SJSA1 (cell line): ENCODE measurements around the gene RBM15B. TPM values are rescaled to one million over a fixed set of nuclear protein-coding genes. Genes with fewer than 3 reads are reported as not detected.
A peak's percentile ranks its signal among the peaks of the same experiment; 100 is the strongest.
"Not testable (repeated sequence)": the region's sequence is repeated elsewhere in the genome, so short reads cannot be mapped to it uniquely, and the experiment has no call there.

Experiments
- DNase-seq, 2 experiments: peaks; one replicate each; pipeline ENCODE4 v3.0.0-alpha.2; 2015 to 2020; ENCODE audit warnings: low spot score in 2 of 2, low read depth in 1 of 2
- H3K27ac ChIP-seq: fragments of 250-450 bp; sonication (Bioruptor Pico); 2 replicates; pipeline ENCODE4 v1.5.1; 2020; ENCODE audit warnings: mild to moderate bottlenecking, moderate library complexity
- H3K27me3 ChIP-seq: fragments of 250-450 bp; sonication (Bioruptor Pico); replicated peaks from 2 replicates; pipeline ENCODE4 v1.5.1; 2020; ENCODE audit warnings: mild to moderate bottlenecking, moderate library complexity
- H3K36me3 ChIP-seq: fragments of 250-450 bp; sonication (Bioruptor Pico); 2 replicates; pipeline ENCODE4 v1.5.1; 2020; ENCODE audit warnings: mild to moderate bottlenecking
- H3K4me1 ChIP-seq: fragments of 250-450 bp; sonication (Bioruptor Pico); replicated peaks from 2 replicates; pipeline ENCODE4 v1.6.1; 2021; ENCODE audit warnings: mild to moderate bottlenecking
- H3K4me3 ChIP-seq: fragments of 250-450 bp; sonication (Bioruptor Pico); 2 replicates; pipeline ENCODE4 v1.5.1; 2020; ENCODE audit warnings: mild to moderate bottlenecking
- H3K9me3 ChIP-seq: fragments of 250-450 bp; sonication (Bioruptor Pico); replicated peaks from 2 replicates; pipeline ENCODE4 v1.5.1; 2020; ENCODE audit warnings: mild to moderate bottlenecking
- total RNA-seq: library from RNA; depleted of rRNA; stranded (reverse); fragments of >200 nt; shearing (Covaris generic); gene quantifications from 2 replicates; pipeline ENCODE4 v1.2.3, GENCODE V29; 2014

The RBM15B gene
- total RNA-seq, 1 experiment from 2014 or later = 16.9 TPM

GRCh38 chr3:51362476-51362875 lies 28.6 kb upstream of the RBM15B start:
- Histone ChIP-seq H3K9me3 (no peaks in the 10 kb centered on the region), H3K4me3 (no peak overlapping the region), H3K36me3 (no peaks in the 10 kb centered on the region)

GRCh38 chr3:51368276-51368675 lies 22.8 kb upstream of the RBM15B start:
- not testable (repeated sequence) for H3K9me3 ChIP-seq, H3K27ac ChIP-seq, H3K36me3 ChIP-seq, DNase-seq, H3K4me1 ChIP-seq, H3K4me3 ChIP-seq, H3K27me3 ChIP-seq

More at GRCh38 chr3:51362476-51362875, 28.6 kb upstream of the RBM15B start:
- DNase-seq = no peak
- Histone ChIP-seq H3K27me3 (no peaks in the 10 kb centered on the region), H3K4me1 (no peaks in the 10 kb centered on the region), H3K27ac (no peak overlapping the region)

- Histone ChIP-seq H3K27me3 (no peaks in the 10 kb centered on the region), H3K4me3 (no peak overlapping the region), H3K36me3 (no peaks in the 10 kb centered on the region), H3K4me1 (no peaks in the 10 kb centered on the region), H3K9me3 (no peaks in the 10 kb centered on the region), H3K27ac (no peak overlapping the region)
- DNase-seq = peak; percentile 53
Observed at GRCh38 chr3:51371943-51372557, 19.0 kb upstream of the RBM15B start.

GRCh38 chr3:51373658-51374421 lies 17.2 kb upstream of the RBM15B start:
- Histone ChIP-seq H3K4me1 (no peaks in the 10 kb centered on the region), H3K36me3 (no peaks in the 10 kb centered on the region), H3K27me3 (no peaks in the 10 kb centered on the region), H3K9me3 (no peaks in the 10 kb centered on the region), H3K4me3 (no peak overlapping the region), H3K27ac (no peak overlapping the region)
- no peak for DNase-seq

GRCh38 chr3:51374456-51374855 lies 16.6 kb upstream of the RBM15B start:
- no peak for DNase-seq

GRCh38 chr3:51375136-51375535 lies 15.9 kb upstream of the RBM15B start:
- H3K9me3 ChIP-seq = no peaks in the 10 kb centered on the region
- no peaks in the 10 kb centered on the region for H3K27me3 ChIP-seq
- H3K4me1 ChIP-seq = no peaks in the 10 kb centered on the region
- H3K4me3 ChIP-seq = no peak overlapping the region
- no peaks in the 10 kb centered on the region for H3K36me3 ChIP-seq
- no peak for DNase-seq
- no peak overlapping the region for H3K27ac ChIP-seq

More at GRCh38 chr3:51374456-51374855, 16.6 kb upstream of the RBM15B start:
- Histone ChIP-seq H3K9me3 (no peaks in the 10 kb centered on the region), H3K27me3 (no peaks in the 10 kb centered on the region), H3K36me3 (no peaks in the 10 kb centered on the region), H3K4me3 (no peak overlapping the region), H3K27ac (no peak overlapping the region), H3K4me1 (no peaks in the 10 kb centered on the region)

GRCh38 chr3:51375571-51375970 lies 15.5 kb upstream of the RBM15B start:
- Histone ChIP-seq H3K9me3 (no peaks in the 10 kb centered on the region), H3K4me3 (no peak overlapping the region), H3K36me3 (no peaks in the 10 kb centered on the region), H3K4me1 (no peaks in the 10 kb centered on the region), H3K27me3 (no peaks in the 10 kb centered on the region), H3K27ac (no peak overlapping the region)
- no peak for DNase-seq

- H3K9me3 ChIP-seq = no peaks in the 10 kb centered on the region
- no peaks in the 10 kb centered on the region for H3K36me3 ChIP-seq
- H3K4me3 ChIP-seq = no peak overlapping the region
- no peaks in the 10 kb centered on the region for H3K4me1 ChIP-seq
- no peaks in the 10 kb centered on the region for H3K27me3 ChIP-seq
- no peak overlapping the region for H3K27ac ChIP-seq
- no peak for DNase-seq
Observed at GRCh38 chr3:51378065-51378464, 13.0 kb upstream of the RBM15B start.

GRCh38 chr3:51378726-51379125 lies 12.4 kb upstream of the RBM15B start:
- peaks cover 1% of the 10 kb centered on the region for H3K4me1 ChIP-seq
- H3K27ac ChIP-seq = no peak overlapping the region
- H3K4me3 ChIP-seq = no peak overlapping the region
- DNase-seq = no peak
- H3K27me3 ChIP-seq = no peaks in the 10 kb centered on the region
- H3K36me3 ChIP-seq = no peaks in the 10 kb centered on the region
- H3K9me3 ChIP-seq = no peaks in the 10 kb centered on the region

- DNase-seq = peak in 1 of 2 experiments; percentile 19
- Histone ChIP-seq H3K36me3 (peaks cover 2% of the 10 kb centered on the region; the same call in 1 of the 2 replicates), H3K27me3 (no peaks in the 10 kb centered on the region), H3K4me1 (peaks cover 6% of the 10 kb centered on the region), H3K4me3 (no peak overlapping the region), H3K27ac (no peak overlapping the region), H3K9me3 (no peaks in the 10 kb centered on the region)
Observed at GRCh38 chr3:51379301-51379700, 11.8 kb upstream of the RBM15B start.

- peaks cover 6% of the 10 kb centered on the region; the same call in 1 of the 2 replicates for H3K36me3 ChIP-seq
- peak in 1 of 2 experiments; percentile 25 for DNase-seq
Observed at GRCh38 chr3:51379746-51380455, 11.2 kb upstream of the RBM15B start.

GRCh38 chr3:51380601-51381332 lies 10.3 kb upstream of the RBM15B start:
- Histone ChIP-seq H3K36me3 (peaks cover 8% of the 10 kb centered on the region; the same call in 1 of the 2 replicates), H3K27ac (no peak overlapping the region), H3K4me1 (peaks cover 7% of the 10 kb centered on the region), H3K9me3 (no peaks in the 10 kb centered on the region), H3K27me3 (no peaks in the 10 kb centered on the region), H3K4me3 (no peak overlapping the region)
- DNase-seq = no peak

More at GRCh38 chr3:51379746-51380455, 11.2 kb upstream of the RBM15B start:
- no peak overlapping the region for H3K4me3 ChIP-seq
- H3K27ac ChIP-seq = no peak overlapping the region
- H3K27me3 ChIP-seq = no peaks in the 10 kb centered on the region
- H3K9me3 ChIP-seq = no peaks in the 10 kb centered on the region
- peaks cover 6% of the 10 kb centered on the region for H3K4me1 ChIP-seq

- no peaks in the 10 kb centered on the region for H3K27me3 ChIP-seq
Observed at GRCh38 chr3:51381333-51381705, 9.8 kb upstream of the RBM15B start.

More at GRCh38 chr3:51381333-51381705, 9.8 kb upstream of the RBM15B start:
- H3K36me3 ChIP-seq = peaks cover 14% of the 10 kb centered on the region; the same call in 1 of the 2 replicates
- H3K9me3 ChIP-seq = no peaks in the 10 kb centered on the region
- H3K27ac ChIP-seq = no peak overlapping the region
- DNase-seq = peak in 1 of 2 experiments; percentile 20
- H3K4me3 ChIP-seq = no peak overlapping the region
- peaks cover 13% of the 10 kb centered on the region for H3K4me1 ChIP-seq
